ENCODE results near the gene CCL17. TPM values are rescaled to one million over a fixed set of nuclear protein-coding genes. Genes with fewer than 3 reads are reported as not detected.
"Not testable (repeated sequence)": the region's sequence is repeated elsewhere in the genome, so short reads cannot be mapped to it uniquely, and the experiment has no call there.

CCL17 gene
- total RNA-seq, 1 donor = not detected

- H3K27me3 ChIP-seq (ENCODE audit: insufficient read depth, low read length) = peaks cover 3% of the 10 kb centered on the region
- H3K4me1 ChIP-seq (ENCODE audit: insufficient read depth, low read length) = peaks cover 14% of the 10 kb centered on the region
- H3K9me3 ChIP-seq (ENCODE audit: low read depth, low read length) = no peaks in the 10 kb centered on the region
- no peak overlapping the region for H3K4me3 ChIP-seq (ENCODE audit: low read length)
Measured at GRCh38 chr16:57386381-57386951, 18.1 kb upstream of the CCL17 start.

GRCh38 chr16:57387598-57388354, 16.8 kb upstream of the CCL17 start:
- Histone ChIP-seq H3K4me1 (ENCODE audit: insufficient read depth, low read length) (peaks cover 14% of the 10 kb centered on the region), H3K27me3 (ENCODE audit: insufficient read depth, low read length) (peaks cover 3% of the 10 kb centered on the region), H3K4me3 (ENCODE audit: low read length) (no peak overlapping the region), H3K9me3 (ENCODE audit: low read depth, low read length) (no peaks in the 10 kb centered on the region)

GRCh38 chr16:57388359-57389086, 16.0 kb upstream of the CCL17 start:
- no peaks in the 10 kb centered on the region for H3K9me3 ChIP-seq (ENCODE audit: low read depth, low read length)
- H3K27me3 ChIP-seq (ENCODE audit: insufficient read depth, low read length) = peaks cover 3% of the 10 kb centered on the region
- no peak overlapping the region for H3K4me3 ChIP-seq (ENCODE audit: low read length)
- peaks cover 13% of the 10 kb centered on the region for H3K4me1 ChIP-seq (ENCODE audit: insufficient read depth, low read length)

GRCh38 chr16:57389087-57389468, 15.5 kb upstream of the CCL17 start:
- Histone ChIP-seq H3K4me3 (ENCODE audit: low read length) (no peak overlapping the region), H3K27me3 (ENCODE audit: insufficient read depth, low read length) (peaks cover 4% of the 10 kb centered on the region), H3K9me3 (ENCODE audit: low read depth, low read length) (no peaks in the 10 kb centered on the region), H3K4me1 (ENCODE audit: insufficient read depth, low read length) (peaks cover 8% of the 10 kb centered on the region)

GRCh38 chr16:57390636-57391295, 13.8 kb upstream of the CCL17 start:
- no peaks in the 10 kb centered on the region for H3K4me1 ChIP-seq (ENCODE audit: insufficient read depth, low read length)
- no peaks in the 10 kb centered on the region for H3K9me3 ChIP-seq (ENCODE audit: low read depth, low read length)
- H3K27me3 ChIP-seq (ENCODE audit: insufficient read depth, low read length) = peaks cover 5% of the 10 kb centered on the region
- H3K4me3 ChIP-seq (ENCODE audit: low read length) = no peak overlapping the region

- Histone ChIP-seq H3K4me1 (ENCODE audit: insufficient read depth, low read length) (no peaks in the 10 kb centered on the region), H3K9me3 (ENCODE audit: low read depth, low read length) (no peaks in the 10 kb centered on the region), H3K27me3 (ENCODE audit: insufficient read depth, low read length) (peaks cover 5% of the 10 kb centered on the region), H3K4me3 (ENCODE audit: low read length) (no peak overlapping the region)
Measured at GRCh38 chr16:57391300-57391699, 13.3 kb upstream of the CCL17 start.

- no peak overlapping the region for H3K4me3 ChIP-seq (ENCODE audit: low read length)
- no peaks in the 10 kb centered on the region for H3K4me1 ChIP-seq (ENCODE audit: insufficient read depth, low read length)
- peaks cover 5% of the 10 kb centered on the region for H3K27me3 ChIP-seq (ENCODE audit: insufficient read depth, low read length)
- H3K9me3 ChIP-seq (ENCODE audit: low read depth, low read length) = no peaks in the 10 kb centered on the region
Measured at GRCh38 chr16:57391708-57392107, 12.9 kb upstream of the CCL17 start.

GRCh38 chr16:57392694-57393093, 11.9 kb upstream of the CCL17 start:
- H3K4me1 ChIP-seq (ENCODE audit: insufficient read depth, low read length) = no peaks in the 10 kb centered on the region

GRCh38 chr16:57394444-57394843, 10.1 kb upstream of the CCL17 start:
- peaks cover 3% of the 10 kb centered on the region for H3K27me3 ChIP-seq (ENCODE audit: insufficient read depth, low read length)

More at GRCh38 chr16:57392694-57393093, 11.9 kb upstream of the CCL17 start:
- Histone ChIP-seq H3K9me3 (ENCODE audit: low read depth, low read length) (no peaks in the 10 kb centered on the region), H3K4me3 (ENCODE audit: low read length) (no peak overlapping the region), H3K27me3 (ENCODE audit: insufficient read depth, low read length) (peaks cover 5% of the 10 kb centered on the region)

GRCh38 chr16:57395026-57395425, 9.5 kb upstream of the CCL17 start:
- H3K4me1 ChIP-seq (ENCODE audit: insufficient read depth, low read length) = no peaks in the 10 kb centered on the region
- no peak overlapping the region for H3K4me3 ChIP-seq (ENCODE audit: low read length)
- H3K27me3 ChIP-seq (ENCODE audit: insufficient read depth, low read length) = peaks cover 3% of the 10 kb centered on the region
- H3K9me3 ChIP-seq (ENCODE audit: low read depth, low read length) = no peaks in the 10 kb centered on the region

More at GRCh38 chr16:57394444-57394843, 10.1 kb upstream of the CCL17 start:
- Histone ChIP-seq H3K4me3 (ENCODE audit: low read length) (no peak overlapping the region), H3K4me1 (ENCODE audit: insufficient read depth, low read length) (no peaks in the 10 kb centered on the region), H3K9me3 (ENCODE audit: low read depth, low read length) (no peaks in the 10 kb centered on the region)

- no peaks in the 10 kb centered on the region for H3K9me3 ChIP-seq (ENCODE audit: low read depth, low read length)
- no peak overlapping the region for H3K4me3 ChIP-seq (ENCODE audit: low read length)
- peaks cover 3% of the 10 kb centered on the region for H3K27me3 ChIP-seq (ENCODE audit: insufficient read depth, low read length)
- H3K4me1 ChIP-seq (ENCODE audit: insufficient read depth, low read length) = no peaks in the 10 kb centered on the region
Measured at GRCh38 chr16:57396786-57397185, 7.8 kb upstream of the CCL17 start.

- not testable (repeated sequence) for H3K4me3 ChIP-seq (ENCODE audit: low read length); H3K27me3 ChIP-seq (ENCODE audit: insufficient read depth, low read length); H3K9me3 ChIP-seq (ENCODE audit: low read depth, low read length); H3K4me1 ChIP-seq (ENCODE audit: insufficient read depth, low read length)
Measured at GRCh38 chr16:57397493-57397892, 7.1 kb upstream of the CCL17 start.

- no peaks in the 10 kb centered on the region for H3K9me3 ChIP-seq (ENCODE audit: low read depth, low read length)
- peaks cover 7% of the 10 kb centered on the region for H3K4me1 ChIP-seq (ENCODE audit: insufficient read depth, low read length)
- no peaks in the 10 kb centered on the region for H3K27me3 ChIP-seq (ENCODE audit: insufficient read depth, low read length)
- no peak overlapping the region for H3K4me3 ChIP-seq (ENCODE audit: low read length)
Measured at GRCh38 chr16:57401943-57402640, 2.5 kb upstream of the CCL17 start.

GRCh38 chr16:57405097-57405496, 530 bp downstream of the CCL17 start:
- no peak overlapping the region for H3K4me3 ChIP-seq (ENCODE audit: low read length)

More at GRCh38 chr16:57405097-57405496, 530 bp downstream of the CCL17 start:
- H3K4me1 ChIP-seq (ENCODE audit: insufficient read depth, low read length) = peaks cover 15% of the 10 kb centered on the region
- H3K27me3 ChIP-seq (ENCODE audit: insufficient read depth, low read length) = no peaks in the 10 kb centered on the region
- no peaks in the 10 kb centered on the region for H3K9me3 ChIP-seq (ENCODE audit: low read depth, low read length)
